ENCODE data around the gene NCEH1.

NCEH1 gene

GRCh38 chr3:172581757-172582166, 129.1 kb downstream of the NCEH1 start:
- DNase-seq (ENCODE audit: low spot score), result no peak

GRCh38 chr3:172580680-172581401, 130.0 kb downstream of the NCEH1 start:
- no peak for DNase-seq (ENCODE audit: low spot score)

Measured in hematopoietic multipotent progenitor cell treated with erythropoietin and hydrocortisone succinate and interleukin-3 and kit ligand, for 17 days (in vitro differentiated cells).